Islet precursor cell (in vitro differentiated cells): ENCODE measurements around the gene CD302.
"Not testable (repeated sequence)": the region's sequence is repeated elsewhere in the genome, so short reads cannot be mapped to it uniquely, and the experiment has no call there.

Source experiments
- DNase-seq: peaks from one replicate; pipeline ENCODE4 v3.0.0-alpha.2; 2018

The CD302 gene

GRCh38 chr2:159792599-159792998, 5.4 kb downstream of the CD302 start:
- no peak for DNase-seq

- no peak for DNase-seq
Observed at GRCh38 chr2:159792036-159792435, 6.0 kb downstream of the CD302 start.

- no peak for DNase-seq
Observed at GRCh38 chr2:159790323-159790722, 7.7 kb downstream of the CD302 start.

GRCh38 chr2:159788253-159788652, 9.8 kb downstream of the CD302 start:
- DNase-seq, result no peak

- DNase-seq, result not testable (repeated sequence)
Observed at GRCh38 chr2:159787647-159788046, 10.4 kb downstream of the CD302 start.

- no peak for DNase-seq
Observed at GRCh38 chr2:159786938-159787337, 11.1 kb downstream of the CD302 start.

GRCh38 chr2:159785195-159785594, 12.8 kb downstream of the CD302 start:
- DNase-seq, result no peak

GRCh38 chr2:159784744-159785143, 13.3 kb downstream of the CD302 start:
- not testable (repeated sequence) for DNase-seq

GRCh38 chr2:159783556-159783955, 14.5 kb downstream of the CD302 start:
- no peak for DNase-seq

GRCh38 chr2:159776321-159776720, 21.7 kb downstream of the CD302 start:
- DNase-seq, result no peak

GRCh38 chr2:159775021-159775420, 23.0 kb downstream of the CD302 start:
- no peak for DNase-seq

GRCh38 chr2:159774370-159774990, 23.5 kb downstream of the CD302 start:
- no peak for DNase-seq

- no peak for DNase-seq
Observed at GRCh38 chr2:159773886-159774285, 24.1 kb downstream of the CD302 start.

GRCh38 chr2:159773426-159773825, 24.6 kb downstream of the CD302 start:
- DNase-seq, result no peak

- no peak for DNase-seq
Observed at GRCh38 chr2:159769147-159769546, 28.9 kb downstream of the CD302 start.

- DNase-seq, result no peak
Observed at GRCh38 chr2:159762075-159762474, 35.9 kb downstream of the CD302 start.

GRCh38 chr2:159760326-159760725, 37.7 kb downstream of the CD302 start:
- DNase-seq, result no peak

GRCh38 chr2:159759577-159759976, 38.4 kb downstream of the CD302 start:
- DNase-seq, result no peak

- DNase-seq, result no peak
Observed at GRCh38 chr2:159758686-159759085, 39.3 kb downstream of the CD302 start.

- DNase-seq, result no peak
Observed at GRCh38 chr2:159758239-159758638, 39.8 kb downstream of the CD302 start.

GRCh38 chr2:159755788-159756187, 42.2 kb downstream of the CD302 start:
- peak; percentile 75 for DNase-seq

GRCh38 chr2:159755014-159755413, 43.0 kb downstream of the CD302 start:
- DNase-seq, result no peak

- DNase-seq, result no peak
Observed at GRCh38 chr2:159753797-159754196, 44.2 kb downstream of the CD302 start.

- DNase-seq, result no peak
Observed at GRCh38 chr2:159750873-159751272, 47.1 kb downstream of the CD302 start.

GRCh38 chr2:159748089-159748488, 49.9 kb downstream of the CD302 start:
- DNase-seq, result no peak
